GM12878 (cell line): ENCODE results near the gene CCL15. TPM values are rescaled to one million over a fixed set of nuclear protein-coding genes. Genes with fewer than 3 reads are reported as not detected.
A peak's percentile ranks its signal among the peaks of the same experiment; 100 is the strongest.

Source experiments
- ATAC-seq: fragments of 200-7000 bp; cut with Tn5 transposase; 3 replicates; pipeline ENCODE4 v1.9.1; 2020; ENCODE audit warnings: mild to moderate bottlenecking, moderate library complexity
- BruUV-seq: library from RNA; stranded (reverse); fragments of 400-500 nt; replicated peaks from 2 replicates; lab custom pipeline; 2021; lab: Mats Ljungman, UMichigan
- CTCF ChIA-PET: fragments of 300-600 bp; sonication (Branson Sonifier 250); formaldehyde crosslinking; extraction: SDS; loops from one replicate; lab custom pipeline; 2021; ENCODE audit warnings: inconsistent platforms; lab: Yijun Ruan, JAX
- POLR2A ChIA-PET: fragments of 350-600 bp; formaldehyde crosslinking; extraction: SDS; loops from one replicate; lab custom pipeline; 2021; ENCODE audit warnings: inconsistent platforms; lab: Charles Lee
- RAD21 ChIA-PET: fragments of 300-600 bp; sonication (Branson Sonifier 250); formaldehyde crosslinking; loops from one replicate; lab custom pipeline; 2023; ENCODE audit warnings: antibody characterized with exemption; ENCODE audit not compliant: unreplicated experiment; lab: Charles Lee
- SMC1A ChIA-PET: fragments of 300-600 bp; sonication (Branson Sonifier 250); formaldehyde crosslinking; loops from one replicate; lab custom pipeline; 2023; ENCODE audit not compliant: unreplicated experiment, uncharacterized antibody; lab: Charles Lee
- DNase-seq: peaks from one replicate; pipeline ENCODE4 v3.0.0-alpha.2; 2011; ENCODE audit warnings: low read depth, low spot score
- FAIRE-seq: peaks from 3 replicates; lab custom pipeline; 2011; peaks lifted over from hg19 to GRCh38; lab: Jason Lieb, UNC
- H2AFZ ChIP-seq: 2 replicates; pipeline ENCODE4 v1.6.0; 2011; ENCODE audit warnings: low read depth, low read length, control low read depth; ENCODE audit not compliant: control insufficient read depth
- H3K27ac ChIP-seq: 2 replicates; pipeline ENCODE4 v1.5.1; 2011; ENCODE audit warnings: control low read depth; ENCODE audit not compliant: control insufficient read depth, insufficient read depth
- H3K27me3 ChIP-seq, 2 experiments: replicated peaks in 1 of 2; 2 replicates each; pipeline versions ENCODE4 v1.6.0 to v1.6.1; 2011; ENCODE audit warnings: low read length in 1 of 2; ENCODE audit not compliant: control insufficient read depth in 2 of 2, insufficient read depth in 2 of 2
- H3K36me3 ChIP-seq, 2 experiments: 2 replicates each; pipeline ENCODE4 v1.5.1; 2011; ENCODE audit warnings: low read length in 1 of 2; ENCODE audit not compliant: control insufficient read depth in 2 of 2, insufficient read depth in 2 of 2
- H3K4me1 ChIP-seq: 2 replicates; pipeline ENCODE4 v1.6.1; 2011; ENCODE audit warnings: mild to moderate bottlenecking, low read length, moderate library complexity, mixed read lengths; ENCODE audit not compliant: control insufficient read depth, insufficient read depth
- H3K4me2 ChIP-seq: 2 replicates; pipeline ENCODE4 v1.6.0; 2011; ENCODE audit warnings: control low read depth; ENCODE audit not compliant: control insufficient read depth, insufficient read depth
- H3K4me3 ChIP-seq: fragments of 200-600 bp; sonication (generic); 2 replicates; pipeline ENCODE4 v1.5.1; 2016
- H3K79me2 ChIP-seq: 2 replicates; pipeline ENCODE4 v1.6.0; 2011; ENCODE audit warnings: low read length; ENCODE audit not compliant: control insufficient read depth, insufficient read depth
- H3K9ac ChIP-seq: 2 replicates; pipeline ENCODE4 v1.8.0; 2011; ENCODE audit warnings: low read length, control low read depth, mixed read lengths; ENCODE audit not compliant: control insufficient read depth, insufficient read depth
- H3K9me3 ChIP-seq: replicated peaks from 3 replicates; pipeline ENCODE4 v1.5.1; 2011; ENCODE audit warnings: mild to moderate bottlenecking, low read length; ENCODE audit not compliant: control insufficient read depth, insufficient read depth
- H4K20me1 ChIP-seq: 2 replicates; pipeline ENCODE4 v1.6.0; 2011; ENCODE audit not compliant: control insufficient read depth, insufficient read depth
- ATF7 ChIP-seq: fragments of 450-650 bp; IDR thresholded peaks from 2 replicates; pipeline ENCODE4 v1.6.1; 2016; ENCODE audit warnings: low read depth, mild to moderate bottlenecking
- HDGF ChIP-seq: fragments of 450-650 bp; IDR thresholded peaks from 2 replicates; pipeline ENCODE4 v1.6.1; 2016; ENCODE audit warnings: antibody characterized with exemption
- IRF4 ChIP-seq: IDR thresholded peaks from 2 replicates; pipeline ENCODE4 v1.6.1; 2011; ENCODE audit warnings: low read depth, low read length
- MEF2A ChIP-seq: IDR thresholded peaks from 2 replicates; pipeline ENCODE4 v1.6.1; 2011; ENCODE audit warnings: low read depth, mild to moderate bottlenecking, low read length, moderate library complexity; ENCODE audit not compliant: insufficient read depth
- MTA3 ChIP-seq: IDR thresholded peaks from 2 replicates; pipeline ENCODE4 v1.6.1; 2012; ENCODE audit warnings: low read length, inconsistent platforms, borderline replicate concordance
- NR2C2 ChIP-seq: IDR thresholded peaks from 2 replicates; pipeline ENCODE4 v1.6.1; 2011; ENCODE audit warnings: borderline replicate concordance, low read depth; ENCODE audit not compliant: control insufficient read depth, insufficient read length
- YBX1 ChIP-seq: fragments of 450-650 bp; IDR thresholded peaks from 2 replicates; pipeline ENCODE4 v1.6.1; 2016; ENCODE audit warnings: antibody characterized with exemption
- ZNF207 ChIP-seq: fragments of 450-650 bp; IDR thresholded peaks from 2 replicates; pipeline ENCODE4 v1.6.1; 2014; ENCODE audit warnings: antibody characterized with exemption, mild to moderate bottlenecking, borderline replicate concordance
- WGBS: methylation state at CpG from one replicate; pipeline ENCODE4 v1.1.6; 2016; ENCODE audit warnings: low lambda C conversion rate; ENCODE audit not compliant: insufficient replicate concordance, insufficient coverage; ENCODE audit errors: missing lambda C conversion rate; 5-methylcytosine and 5-hydroxymethylcytosine counted together
- in situ Hi-C: fragments of 300-500 bp; cut with MboI; formaldehyde crosslinking; loops from 9 replicates; pipeline ENCODE4 v1.14.3; 2018; ENCODE audit warnings: mixed read lengths
- intact Hi-C: fragments of 100-400 bp; cut with micrococcal nuclease; formaldehyde crosslinking; loops from one replicate; pipeline ENCODE4 v1.14.2; 2022; ENCODE audit not compliant: unreplicated experiment
- polyA plus RNA-seq, 11 experiments: library from polyadenylated mRNA; depleted of rRNA in 4 of 11; unstranded in 6 of 11; stranded (reverse) in 5 of 11; fragments of >200 nt; fragmentation: Nextera tagmentation in 4 of 11; fragmentation: Illumina TruSeq in 1 of 11; extraction: Ambion mirVana in 4 of 11; extraction: Trizol in 1 of 11; gene quantifications; 1 replicate in 1 of 11; 2 replicates in 10 of 11; pipeline versions ENCODE4 v1.2.1 to v1.2.3, GENCODE V29; 2011 to 2016; ENCODE audit warnings: inconsistent platforms in 2 of 11, missing spikeins in 2 of 11, low read depth in 1 of 11
- total RNA-seq, 4 experiments: library from RNA; depleted of rRNA in 3 of 4; stranded (reverse); fragments of >200 nt in 3 of 4; fragmentation: Illumina TruSeq in 1 of 4; extraction: Trizol in 1 of 4; gene quantifications; 2 replicates each; pipeline versions ENCODE4 v1.2.1 to v1.2.3, GENCODE V29; 2013 to 2021
- TF ChIP-seq, protein P1 (sequence below): fragments of 450-650 bp; IDR thresholded peaks from 2 replicates; pipeline ENCODE4 v1.6.1; 2017; ENCODE audit warnings: mild to moderate bottlenecking, low read depth, inconsistent platforms; ENCODE audit not compliant: poor library complexity, severe bottlenecking
- TF ChIP-seq, protein P2 (sequence below): fragments of 450-650 bp; IDR thresholded peaks from 2 replicates; pipeline ENCODE4 v1.6.1; 2017; ENCODE audit warnings: low read depth, mild to moderate bottlenecking, moderate library complexity
- TF ChIP-seq, protein P3 (sequence below): IDR thresholded peaks from 2 replicates; pipeline ENCODE4 v1.6.1; 2012; ENCODE audit warnings: low read length, inconsistent platforms

CCL15 gene
- total and polyA plus RNA-seq, 10 of the 15 experiments (the other 5 are each of a cell fraction or from before 2014, with no cell fraction given): 0.12 TPM; not detected in 9

DNA sequence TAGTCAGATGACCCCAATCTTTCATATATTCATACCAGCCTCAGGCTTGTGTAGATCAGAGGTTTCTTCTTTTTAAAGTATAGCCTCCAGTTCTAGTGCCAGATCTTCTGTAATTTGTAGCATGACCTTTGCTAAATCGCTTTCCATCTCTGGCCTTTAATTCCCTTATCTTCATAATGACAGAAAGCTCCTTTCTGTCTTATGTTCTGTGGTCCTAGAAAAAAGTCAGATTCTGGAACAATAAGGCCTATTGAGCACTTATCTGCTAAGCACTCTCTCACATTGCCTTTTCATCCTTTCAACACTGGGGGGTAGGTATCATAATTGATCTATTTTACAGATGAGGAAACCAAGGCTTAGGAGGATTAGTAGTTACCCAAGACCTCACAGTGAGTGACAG lies 29.3 kb downstream of the CCL15 start (continued):
- TF ChIP-seq, protein P1, sequence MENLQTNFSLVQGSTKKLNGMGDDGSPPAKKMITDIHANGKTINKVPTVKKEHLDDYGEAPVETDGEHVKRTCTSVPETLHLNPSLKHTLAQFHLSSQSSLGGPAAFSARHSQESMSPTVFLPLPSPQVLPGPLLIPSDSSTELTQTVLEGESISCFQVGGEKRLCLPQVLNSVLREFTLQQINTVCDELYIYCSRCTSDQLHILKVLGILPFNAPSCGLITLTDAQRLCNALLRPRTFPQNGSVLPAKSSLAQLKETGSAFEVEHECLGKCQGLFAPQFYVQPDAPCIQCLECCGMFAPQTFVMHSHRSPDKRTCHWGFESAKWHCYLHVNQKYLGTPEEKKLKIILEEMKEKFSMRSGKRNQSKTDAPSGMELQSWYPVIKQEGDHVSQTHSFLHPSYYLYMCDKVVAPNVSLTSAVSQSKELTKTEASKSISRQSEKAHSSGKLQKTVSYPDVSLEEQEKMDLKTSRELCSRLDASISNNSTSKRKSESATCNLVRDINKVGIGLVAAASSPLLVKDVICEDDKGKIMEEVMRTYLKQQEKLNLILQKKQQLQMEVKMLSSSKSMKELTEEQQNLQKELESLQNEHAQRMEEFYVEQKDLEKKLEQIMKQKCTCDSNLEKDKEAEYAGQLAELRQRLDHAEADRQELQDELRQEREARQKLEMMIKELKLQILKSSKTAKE: no peak
- TF ChIP-seq MTA3 (no peak), MEF2A (no peak)
- TF ChIP-seq, protein P2, sequence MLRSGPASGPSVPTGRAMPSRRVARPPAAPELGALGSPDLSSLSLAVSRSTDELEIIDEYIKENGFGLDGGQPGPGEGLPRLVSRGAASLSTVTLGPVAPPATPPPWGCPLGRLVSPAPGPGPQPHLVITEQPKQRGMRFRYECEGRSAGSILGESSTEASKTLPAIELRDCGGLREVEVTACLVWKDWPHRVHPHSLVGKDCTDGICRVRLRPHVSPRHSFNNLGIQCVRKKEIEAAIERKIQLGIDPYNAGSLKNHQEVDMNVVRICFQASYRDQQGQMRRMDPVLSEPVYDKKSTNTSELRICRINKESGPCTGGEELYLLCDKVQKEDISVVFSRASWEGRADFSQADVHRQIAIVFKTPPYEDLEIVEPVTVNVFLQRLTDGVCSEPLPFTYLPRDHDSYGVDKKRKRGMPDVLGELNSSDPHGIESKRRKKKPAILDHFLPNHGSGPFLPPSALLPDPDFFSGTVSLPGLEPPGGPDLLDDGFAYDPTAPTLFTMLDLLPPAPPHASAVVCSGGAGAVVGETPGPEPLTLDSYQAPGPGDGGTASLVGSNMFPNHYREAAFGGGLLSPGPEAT: no peak
- TF ChIP-seq, all 136 proteins: peak for 0

DNA sequence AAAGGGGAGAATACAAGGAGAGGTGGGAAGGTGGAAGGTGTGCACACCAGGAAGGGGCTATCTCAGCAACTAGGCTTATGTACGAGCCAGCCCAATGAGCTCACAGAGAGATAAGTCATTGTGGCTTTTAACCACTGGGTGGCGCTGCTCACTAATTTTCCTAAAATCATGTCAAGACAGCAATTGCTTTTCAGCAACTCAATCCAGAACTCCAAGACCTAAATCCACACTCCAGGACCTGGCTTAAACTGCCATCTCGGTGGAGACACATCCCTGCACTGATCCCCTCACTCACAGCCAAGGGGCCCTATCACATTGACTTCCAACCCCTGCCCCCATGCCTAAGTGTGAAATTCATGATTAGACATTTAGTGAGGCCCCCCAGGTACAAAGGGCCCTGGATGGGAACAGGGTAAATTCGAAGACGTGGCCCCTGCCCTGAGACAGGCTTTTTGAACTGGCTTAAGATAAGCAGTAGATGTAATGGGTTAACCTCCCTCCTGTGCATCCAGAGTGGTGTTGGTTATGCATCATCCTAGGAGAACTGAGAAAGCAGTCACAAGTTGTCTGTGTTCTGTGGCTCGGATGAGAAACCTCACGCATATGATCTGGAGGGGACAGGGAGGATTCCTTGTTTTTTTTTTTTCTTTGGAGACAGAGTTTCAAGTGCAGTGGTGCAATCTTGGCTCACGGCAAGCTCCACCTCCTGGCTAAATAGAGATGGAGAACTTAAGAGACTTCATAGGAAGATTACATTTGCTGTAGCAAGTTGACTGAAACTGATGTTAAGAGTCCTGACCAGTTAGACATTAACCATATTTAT lies 31.6 kb downstream of the CCL15 start:
- no peaks in the 10 kb centered on the region for H3K4me1 ChIP-seq
- intact Hi-C loops: loop anchor here (1.0 kb wide), 2 partner anchors 180 to 514 kb away; no protein-coding TSS in a partner anchor
- FAIRE-seq (no peak), DNase-seq (peak; percentile 45), ATAC-seq (peak; percentile 92)
- no TSS peak for BruUV-seq
- no peaks in the 10 kb centered on the region for H3K79me2 ChIP-seq
- no peak overlapping the region for H2AFZ ChIP-seq
- in situ Hi-C loops: loop anchor here (5.0 kb wide), 3 partner anchors 103 to 518 kb away; partner anchors contain the start of gene ZNHIT3
- no peaks in the 10 kb centered on the region for H3K36me3 ChIP-seq
- ChIA-PET SMC1A (interaction anchor here (0.6 to 17.2 kb wide), 49 partner anchors 8 to 633 kb away, joined by 3 to 485 read pairs (median 4); partner anchors contain the start of genes CCL15, CCL16, CCL3 and LYZL6), RAD21 (interaction anchor here (0.6 to 17.2 kb wide), 41 partner anchors 8 to 633 kb away, joined by 3 to 342 read pairs (median 5); partner anchors contain the start of genes CCL15, CCL16, CCL3 and CCL4), POLR2A (interaction anchor here (0.6 to 1.3 kb wide), 8 partner anchors 16 to 516 kb away, joined by 3 to 5 read pairs (median 3); no protein-coding TSS in a partner anchor), CTCF (interaction anchor here (0.6 to 19.0 kb wide), 51 partner anchors 9 to 1474 kb away, joined by 3 to 622 read pairs (median 4); partner anchors contain the start of genes CCL16, CCL23, CCL3 and RDM1)
- WGBS: 21% methylated on average over 8 of the region's 8 CpGs
- no peak overlapping the region for H3K9ac ChIP-seq
- no peaks in the 10 kb centered on the region for H3K27me3 ChIP-seq
- H3K4me2 ChIP-seq: no peak overlapping the region
- H4K20me1 ChIP-seq: no peaks in the 10 kb centered on the region
- H3K27ac ChIP-seq: no peak overlapping the region
- no peak overlapping the region for H3K4me3 ChIP-seq
- H3K9me3 ChIP-seq: no peaks in the 10 kb centered on the region
- no peak for TF ChIP-seq IRF4
- TF ChIP-seq ZNF207: no peak
- TF ChIP-seq YBX1: no peak
- TF ChIP-seq HDGF: 0 out of 2 replicates have a peak, but pooled peaks have one; percentile 21
- TF ChIP-seq ATF7: peak; percentile 49; the same call in 1 of the 2 replicates
- TF ChIP-seq, protein P3, sequence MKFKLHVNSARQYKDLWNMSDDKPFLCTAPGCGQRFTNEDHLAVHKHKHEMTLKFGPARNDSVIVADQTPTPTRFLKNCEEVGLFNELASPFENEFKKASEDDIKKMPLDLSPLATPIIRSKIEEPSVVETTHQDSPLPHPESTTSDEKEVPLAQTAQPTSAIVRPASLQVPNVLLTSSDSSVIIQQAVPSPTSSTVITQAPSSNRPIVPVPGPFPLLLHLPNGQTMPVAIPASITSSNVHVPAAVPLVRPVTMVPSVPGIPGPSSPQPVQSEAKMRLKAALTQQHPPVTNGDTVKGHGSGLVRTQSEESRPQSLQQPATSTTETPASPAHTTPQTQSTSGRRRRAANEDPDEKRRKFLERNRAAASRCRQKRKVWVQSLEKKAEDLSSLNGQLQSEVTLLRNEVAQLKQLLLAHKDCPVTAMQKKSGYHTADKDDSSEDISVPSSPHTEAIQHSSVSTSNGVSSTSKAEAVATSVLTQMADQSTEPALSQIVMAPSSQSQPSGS: no peak
- TF ChIP-seq NR2C2: no peak
